COLO829 (cell line): Measurements from ENCODE around the gene PCSK7.

ENCODE experiments used
- DNase-seq: peaks from one replicate; pipeline ENCODE4 v3.0.0; 2012; ENCODE audit warnings: low spot score

Gene PCSK7

DNA sequence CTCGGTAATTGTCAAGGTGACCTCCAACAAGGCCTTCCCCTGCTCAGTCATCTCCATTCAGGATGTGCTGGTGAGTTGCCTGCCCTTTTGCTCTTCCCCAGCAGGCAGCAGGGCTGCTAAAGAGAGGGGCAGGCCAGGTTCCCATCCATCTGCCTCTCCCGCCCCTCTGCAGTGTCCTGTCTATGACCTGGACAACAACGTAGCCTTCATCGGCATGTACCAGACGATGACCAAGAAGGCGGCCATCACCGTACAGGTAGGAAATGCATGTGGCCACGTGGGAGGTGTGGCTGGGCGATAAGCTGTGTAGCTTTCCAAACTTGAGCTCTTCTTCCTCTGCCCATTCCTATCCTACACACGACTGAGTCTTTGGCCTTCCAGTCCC lies 49.3 kb downstream of the PCSK7 start:
- no peak for DNase-seq

DNA sequence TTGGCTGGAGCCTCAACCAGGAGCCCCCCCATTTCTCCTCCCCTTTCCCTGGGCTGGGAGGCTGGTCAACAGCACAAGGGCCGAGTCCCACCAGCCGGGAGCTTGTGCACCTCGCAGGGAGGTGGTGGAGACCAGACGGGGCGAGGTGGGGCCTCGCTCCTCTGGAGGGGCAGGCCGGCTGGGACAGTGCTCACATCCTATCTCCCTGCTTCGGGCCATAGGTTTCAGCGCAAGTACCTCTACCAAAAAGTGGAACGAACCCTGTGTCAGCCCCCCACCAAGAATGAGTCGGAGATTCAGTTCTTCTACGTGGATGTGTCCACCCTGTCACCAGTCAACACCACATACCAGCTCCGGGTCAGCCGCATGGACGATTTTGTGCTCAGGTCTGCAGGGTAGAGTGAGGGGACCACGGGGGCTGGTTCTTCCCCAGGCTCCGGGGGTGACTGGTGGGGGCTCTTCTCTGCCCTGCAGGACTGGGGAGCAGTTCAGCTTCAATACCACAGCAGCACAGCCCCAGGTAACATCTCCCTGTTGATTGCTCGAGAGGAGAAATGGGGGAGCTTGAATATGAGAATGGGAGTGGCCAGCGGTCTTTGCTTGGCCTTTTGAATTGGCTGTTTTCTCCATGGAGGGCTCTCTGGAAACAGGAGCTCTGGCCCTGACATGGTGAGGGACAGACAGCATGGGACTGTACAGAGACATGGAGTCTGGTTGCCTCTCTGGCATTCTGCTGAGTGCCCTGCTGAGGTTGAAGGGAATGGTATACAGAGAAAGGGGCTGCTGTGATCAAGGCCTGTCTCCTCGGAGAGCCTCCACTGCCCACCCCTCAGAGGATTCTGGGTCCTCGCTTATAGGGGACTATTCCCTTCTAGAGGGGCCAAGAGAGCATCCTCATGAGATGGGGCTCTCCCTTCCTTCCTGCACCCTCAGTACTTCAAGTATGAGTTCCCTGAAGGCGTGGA lies 50.0 kb downstream of the PCSK7 start:
- DNase-seq: no peak

DNA sequence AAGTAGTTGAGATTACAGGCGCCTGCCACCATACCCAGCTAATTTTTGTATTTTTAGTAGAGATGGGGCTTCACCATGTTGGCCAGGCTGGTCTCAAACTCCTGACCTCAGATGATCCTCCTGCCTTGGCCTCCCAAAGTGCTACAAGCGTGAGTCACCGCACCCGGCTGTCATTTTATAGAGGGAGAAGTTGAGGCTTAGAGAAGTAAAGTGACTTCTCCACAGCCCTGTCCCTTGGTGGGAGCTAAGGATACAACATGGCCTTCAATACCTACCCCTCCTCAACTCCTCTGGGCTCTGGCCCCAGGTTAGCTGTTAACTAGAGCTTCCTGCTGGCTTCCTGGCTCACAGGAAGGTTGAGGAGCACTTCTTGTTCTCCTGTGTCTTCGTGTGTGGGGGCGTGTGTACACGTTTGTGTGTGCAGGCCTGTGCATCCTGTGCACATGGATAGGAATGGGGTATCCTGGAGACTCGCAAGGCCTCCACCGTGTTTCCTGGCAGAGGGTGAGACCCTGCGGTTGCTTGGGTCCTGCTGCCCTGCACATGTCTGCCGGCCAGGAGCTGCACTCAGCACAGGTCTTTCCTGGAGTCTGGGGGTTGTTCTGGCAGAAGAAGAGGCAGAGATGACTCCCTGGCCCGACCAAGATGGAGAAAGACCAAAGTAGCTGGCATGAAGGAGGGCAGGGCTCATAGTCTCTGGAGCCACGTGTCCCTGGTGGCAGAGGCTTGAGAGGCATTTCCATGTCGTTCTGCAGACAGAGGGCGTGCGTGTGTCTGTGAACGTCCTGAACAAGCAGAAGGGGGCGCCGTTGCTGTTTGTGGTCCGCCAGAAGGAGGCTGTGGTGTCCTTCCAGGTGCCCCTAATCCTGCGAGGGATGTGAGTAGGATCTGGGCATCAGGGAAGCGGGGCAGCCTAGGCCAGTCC lies 51.0 kb downstream of the PCSK7 start:
- no peak for DNase-seq

DNA sequence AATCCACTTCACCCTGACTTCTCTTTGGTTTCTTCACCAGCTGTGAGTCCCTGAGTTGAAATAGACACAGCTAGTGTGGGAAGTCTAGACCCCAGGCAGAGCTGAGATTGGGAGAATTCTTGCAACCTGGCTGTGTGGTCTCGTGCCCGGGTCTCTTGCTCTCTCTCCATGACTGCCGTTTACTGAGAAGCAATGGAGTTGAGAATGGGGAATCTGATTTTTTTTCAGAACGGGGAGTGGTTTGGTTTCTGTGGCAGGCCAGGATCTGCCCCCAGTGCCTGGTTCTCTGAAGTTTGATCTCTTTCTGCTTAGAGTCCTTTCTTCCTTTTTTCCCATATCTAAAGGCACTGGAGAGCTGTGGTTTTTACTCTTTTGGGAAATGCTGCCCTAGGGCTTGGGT lies 51.9 kb downstream of the PCSK7 start:
- no peak for DNase-seq

DNA sequence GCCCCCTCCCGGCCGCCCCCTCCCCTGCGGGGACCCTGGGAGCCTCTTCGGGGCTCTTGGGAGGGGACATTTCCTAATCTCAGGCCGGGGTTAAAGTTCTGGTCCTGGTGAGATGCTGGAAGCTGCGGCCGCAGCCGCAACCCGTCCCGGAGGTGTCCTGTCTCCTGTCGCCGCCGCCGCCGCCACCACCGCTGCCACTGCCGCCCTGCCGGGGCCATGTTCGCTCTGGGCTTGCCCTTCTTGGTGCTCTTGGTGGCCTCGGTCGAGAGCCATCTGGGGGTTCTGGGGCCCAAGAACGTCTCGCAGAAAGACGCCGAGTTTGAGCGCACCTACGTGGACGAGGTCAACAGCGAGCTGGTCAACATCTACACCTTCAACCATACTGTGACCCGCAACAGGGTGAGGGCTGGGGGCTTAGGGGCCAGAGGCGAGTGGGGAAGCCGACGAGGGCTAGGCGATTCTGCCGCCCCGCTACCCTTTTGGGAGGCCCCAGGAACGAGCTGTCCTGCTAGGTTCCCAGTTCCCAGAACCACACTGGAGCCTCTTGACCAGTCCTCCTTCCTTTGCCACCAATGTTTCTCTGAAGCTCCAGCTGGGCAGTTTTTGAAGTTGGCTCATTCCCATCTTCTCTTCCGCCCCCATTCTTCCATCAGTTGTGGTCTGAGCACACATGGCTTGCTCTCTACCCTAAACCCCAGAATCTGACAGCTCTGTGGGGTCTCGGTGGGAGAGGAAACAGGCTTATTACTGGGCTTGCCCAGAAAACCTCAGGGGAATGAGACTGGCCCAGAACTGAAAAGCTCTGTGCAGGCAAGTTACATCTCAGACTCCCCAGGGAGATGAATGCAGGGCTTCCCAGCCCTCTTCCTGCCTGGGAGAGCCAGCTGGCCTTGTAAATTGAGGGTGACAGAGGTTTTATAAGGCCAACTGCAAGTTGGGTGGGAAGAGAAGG lies 52.5 kb downstream of the PCSK7 start:
- DNase-seq: peak; percentile 34

DNA sequence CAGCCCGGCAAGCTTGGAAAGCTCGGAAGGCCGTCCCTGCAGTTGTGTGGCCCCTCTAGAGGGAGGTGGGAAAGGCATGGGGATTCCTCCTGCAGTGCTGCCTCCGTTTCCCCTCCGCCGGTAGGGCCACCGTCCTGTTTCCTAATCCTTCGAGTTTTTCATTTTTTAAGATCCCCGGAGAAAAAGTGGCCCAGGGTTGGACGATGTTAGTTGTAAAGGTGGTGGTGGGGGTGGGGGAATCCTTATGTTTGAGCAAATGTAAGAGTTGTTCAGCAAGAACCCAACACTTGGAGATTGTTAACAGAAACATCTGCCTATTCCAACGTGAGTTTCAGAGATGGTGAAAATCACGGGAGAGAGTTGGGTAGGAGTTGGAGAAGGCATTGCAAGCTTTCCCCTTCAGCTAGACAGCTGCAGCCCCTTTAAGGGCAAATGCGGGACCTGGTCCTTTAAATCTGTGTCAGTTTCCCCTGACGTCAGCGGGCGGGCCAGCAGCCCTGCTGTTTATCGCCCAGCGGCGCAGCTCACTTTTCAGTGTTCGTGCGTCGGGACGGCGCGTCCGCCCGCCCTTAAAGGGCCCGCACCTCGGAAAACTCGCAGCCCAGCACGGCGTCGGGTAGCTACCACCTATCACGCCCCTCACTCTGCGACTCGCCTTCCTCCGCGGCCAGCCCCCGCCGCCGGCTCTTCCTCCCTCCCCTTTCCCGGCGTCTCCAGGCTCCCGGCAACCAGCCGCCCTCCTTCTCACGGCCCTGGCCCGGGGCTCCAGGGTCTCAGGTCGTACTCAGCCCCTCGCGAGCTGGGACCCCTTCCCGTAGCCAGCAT lies 53.5 kb downstream of the PCSK7 start, which contains the start of gene SIDT2:
Gene SIDT2, plus strand, starts transcription at position 534 of the 825 bp plus-strand sequence. CDS start 521 bp downstream, outside the sequence.
- DNase-seq: peak; percentile 82

DNA sequence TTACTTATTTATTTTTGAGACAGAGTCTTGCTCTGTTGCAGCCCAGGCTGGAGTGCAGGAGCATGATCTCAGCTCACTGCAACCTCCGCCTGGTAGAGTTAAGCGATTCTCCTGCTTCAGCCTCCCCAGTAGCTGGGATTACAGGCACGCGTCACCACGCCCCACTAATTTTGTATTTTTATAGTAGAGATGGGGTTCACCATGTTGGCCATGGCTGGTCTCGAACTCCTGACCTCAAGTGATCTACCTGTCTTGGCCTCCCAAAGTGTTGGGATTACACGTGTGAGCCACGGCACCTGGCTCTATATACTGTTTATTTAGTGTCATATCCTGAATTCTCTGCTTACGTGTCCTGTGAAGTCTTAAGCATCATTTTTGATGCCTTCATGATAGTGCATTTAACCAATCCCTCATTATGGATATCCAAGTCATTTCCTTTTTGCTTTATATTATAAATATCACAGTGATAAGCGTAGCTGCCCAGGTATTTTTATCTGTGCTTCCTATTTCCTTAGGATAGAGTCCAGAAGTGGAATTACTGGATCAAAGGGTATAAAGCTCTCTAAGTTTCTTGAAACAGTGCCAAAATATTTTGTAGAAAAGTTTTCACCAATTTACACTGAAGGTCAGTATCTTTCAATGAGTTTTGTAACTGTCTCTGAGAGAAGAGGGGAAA lies 54.2 kb downstream of the PCSK7 start:
- no peak for DNase-seq

DNA sequence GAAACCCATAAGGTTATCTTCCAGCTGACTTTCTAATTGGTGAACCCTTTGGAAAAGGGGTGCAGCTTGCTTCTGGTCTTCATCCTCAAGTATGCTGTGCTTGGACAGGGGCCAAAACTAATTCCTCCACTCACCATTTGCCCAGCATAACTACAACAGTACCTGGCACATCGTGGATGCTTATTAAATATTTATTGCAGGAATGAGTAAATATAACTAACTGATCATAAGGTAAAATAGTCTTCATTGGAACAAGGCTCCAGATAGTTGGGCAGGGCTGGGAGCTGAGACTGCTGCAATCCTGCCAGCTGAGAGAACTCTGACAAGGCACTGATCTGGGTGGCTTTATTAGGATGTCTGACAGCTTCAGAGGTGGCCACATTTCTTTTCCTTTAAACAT lies 55.7 kb downstream of the PCSK7 start:
- no peak for DNase-seq

DNA sequence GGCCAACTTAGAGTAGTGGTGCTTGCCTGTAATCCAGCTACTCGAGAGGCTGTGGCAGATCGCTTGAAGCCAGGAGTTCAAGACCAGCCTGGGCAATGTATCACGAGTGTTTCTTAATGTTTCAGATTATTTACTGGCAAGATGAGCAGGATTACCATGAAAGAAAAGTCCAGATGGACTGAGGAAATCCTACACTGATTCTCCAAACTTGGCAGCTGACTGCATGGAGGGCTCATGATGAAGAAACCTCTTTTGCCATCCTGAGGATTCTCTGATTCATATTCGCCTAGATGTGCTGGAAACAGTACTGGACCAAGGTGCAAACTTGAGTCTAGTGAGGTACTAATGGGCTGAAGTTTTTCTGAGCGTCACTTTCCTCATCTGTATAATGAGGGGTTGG lies 56.1 kb downstream of the PCSK7 start:
- no peak for DNase-seq

DNA sequence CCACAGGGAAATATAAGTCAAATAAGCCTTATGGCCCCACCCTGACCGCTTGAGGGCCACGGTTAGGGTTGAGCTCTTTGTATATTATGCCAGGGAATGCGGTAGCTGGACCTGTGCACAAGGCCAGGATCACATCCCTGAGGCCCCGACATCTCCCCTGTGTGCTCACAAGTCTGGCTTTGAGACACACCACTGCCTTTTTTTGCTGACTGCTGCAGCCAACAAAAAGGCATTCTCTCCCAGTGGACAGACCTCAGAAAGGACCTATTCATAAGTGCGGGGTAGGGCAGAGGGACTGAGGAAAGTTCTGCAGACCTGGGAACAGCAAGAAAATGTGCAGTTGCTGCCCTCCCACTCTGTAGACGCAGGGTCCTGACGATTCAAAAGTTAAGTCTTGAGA lies 56.8 kb downstream of the PCSK7 start:
- DNase-seq: peak; percentile 91

DNA sequence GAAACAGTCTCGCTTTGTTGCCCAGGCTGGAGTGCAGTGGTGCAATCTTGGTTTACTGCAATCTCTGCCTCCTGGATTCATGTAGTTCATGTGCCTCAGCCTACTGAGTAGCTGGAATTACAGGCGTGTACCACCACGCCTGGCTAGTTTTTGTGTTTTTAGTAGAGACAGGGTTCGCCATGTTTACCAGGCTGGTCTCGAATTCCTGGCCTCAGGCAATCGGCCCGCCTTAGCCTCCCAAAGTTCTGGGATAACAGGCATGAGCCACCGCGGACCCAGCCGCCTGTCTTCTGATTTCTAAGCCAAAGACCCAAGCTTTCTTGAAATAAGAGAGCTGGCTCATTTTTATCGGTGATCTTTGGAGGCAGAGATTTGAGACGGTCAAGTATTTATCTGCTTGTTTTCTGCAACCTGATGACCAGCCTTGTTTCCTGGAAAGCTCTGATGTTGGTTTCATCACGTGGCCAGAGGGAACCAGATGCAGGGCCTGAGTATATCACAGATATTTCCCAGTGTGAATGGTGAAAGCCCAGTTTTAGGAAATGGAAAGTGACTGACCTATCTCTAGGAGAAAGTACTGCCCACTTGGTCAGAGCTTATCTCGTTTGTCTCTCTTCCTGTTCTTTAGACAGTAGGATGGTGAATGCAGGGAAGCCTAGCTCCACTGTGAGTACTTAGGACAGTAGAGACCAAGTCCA lies 59.0 kb downstream of the PCSK7 start:
- no peak for DNase-seq

DNA sequence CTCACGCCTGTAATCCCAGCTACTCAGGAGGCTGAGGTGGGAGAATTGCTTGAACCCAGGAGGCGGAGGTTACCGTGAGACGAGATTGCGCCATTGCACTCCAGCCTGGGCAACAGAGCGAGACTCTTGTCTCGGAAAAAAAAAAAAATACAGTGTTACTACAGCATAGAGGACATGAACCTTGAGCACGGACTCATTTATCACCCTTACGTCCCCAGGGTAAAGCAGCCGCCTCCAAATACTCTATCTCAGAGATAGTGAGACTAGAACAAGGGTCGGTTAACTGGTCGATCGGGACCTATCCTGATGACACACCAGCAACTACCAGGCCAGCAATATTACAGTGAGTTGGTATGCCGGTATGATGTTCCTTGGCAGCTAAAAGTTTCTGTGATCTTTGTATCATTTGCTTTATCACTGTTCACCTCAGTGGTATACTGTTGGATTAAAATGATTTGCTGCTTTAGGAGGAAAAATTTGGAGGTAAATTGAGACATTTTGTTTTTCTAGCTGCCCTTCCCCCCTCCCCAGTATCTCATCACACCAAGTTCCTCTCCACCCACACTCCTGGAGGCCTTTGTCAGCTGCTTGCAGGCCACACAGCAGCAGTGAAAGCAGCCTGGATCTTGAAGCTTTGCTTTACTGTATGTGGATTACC lies 60.3 kb downstream of the PCSK7 start:
- DNase-seq: no peak

DNA sequence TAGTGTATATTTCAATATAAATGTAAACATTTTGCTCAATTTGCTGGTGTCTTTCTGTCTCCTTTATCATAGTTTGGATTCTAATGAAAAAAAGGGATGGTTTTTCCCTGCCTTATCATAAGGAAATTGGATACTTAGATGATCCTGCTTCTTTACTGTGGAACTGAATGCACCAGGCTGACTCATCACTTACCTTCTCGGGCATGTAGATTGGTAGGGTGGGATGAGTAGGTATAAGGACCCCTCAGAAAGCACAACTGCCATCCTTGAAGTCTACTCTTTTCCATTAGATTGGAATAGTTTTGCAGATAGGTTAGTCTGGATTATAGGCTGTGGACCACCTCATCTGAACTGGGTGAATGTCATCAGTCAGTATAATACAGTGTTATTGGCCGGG lies 60.9 kb downstream of the PCSK7 start:
- DNase-seq: no peak

DNA sequence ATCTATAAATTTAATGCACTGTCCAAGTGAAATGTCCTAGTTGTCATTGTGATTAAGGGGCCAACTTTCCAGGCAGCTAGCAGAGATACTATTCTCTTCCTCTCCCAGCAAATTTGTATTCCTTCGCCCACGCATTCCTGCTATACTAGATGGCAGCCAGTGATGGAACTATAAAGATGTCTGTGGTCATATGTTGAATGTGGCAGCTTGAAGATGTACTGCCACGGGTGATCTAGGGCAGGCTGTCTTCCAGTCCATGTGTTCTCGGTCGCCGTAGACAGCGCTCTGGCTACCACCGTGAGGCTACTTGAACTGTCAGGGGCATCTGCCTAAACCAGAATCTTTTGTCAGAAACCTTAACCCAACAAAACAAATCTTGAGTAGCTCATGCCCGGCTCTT lies 61.7 kb downstream of the PCSK7 start:
- no peak for DNase-seq

DNA sequence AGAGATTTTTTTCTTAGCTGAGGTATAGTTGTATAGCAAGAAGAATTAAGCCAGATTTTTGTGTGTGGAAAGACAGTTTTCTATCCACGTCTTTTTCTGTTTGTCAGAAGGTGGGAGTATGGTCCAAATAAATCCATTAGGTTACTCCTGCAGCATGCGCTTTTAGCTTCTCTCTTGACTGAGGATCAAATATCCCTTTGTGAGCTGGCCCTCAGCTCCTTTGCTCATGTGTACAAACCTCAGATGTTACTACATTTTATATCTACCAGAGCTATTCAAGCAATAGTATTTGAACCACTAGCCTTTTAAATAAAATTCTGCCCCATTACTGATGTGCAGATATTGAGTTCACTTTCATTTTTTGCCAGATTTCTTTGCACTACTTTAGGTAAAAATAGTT lies 62.1 kb downstream of the PCSK7 start:
- DNase-seq: no peak

DNA sequence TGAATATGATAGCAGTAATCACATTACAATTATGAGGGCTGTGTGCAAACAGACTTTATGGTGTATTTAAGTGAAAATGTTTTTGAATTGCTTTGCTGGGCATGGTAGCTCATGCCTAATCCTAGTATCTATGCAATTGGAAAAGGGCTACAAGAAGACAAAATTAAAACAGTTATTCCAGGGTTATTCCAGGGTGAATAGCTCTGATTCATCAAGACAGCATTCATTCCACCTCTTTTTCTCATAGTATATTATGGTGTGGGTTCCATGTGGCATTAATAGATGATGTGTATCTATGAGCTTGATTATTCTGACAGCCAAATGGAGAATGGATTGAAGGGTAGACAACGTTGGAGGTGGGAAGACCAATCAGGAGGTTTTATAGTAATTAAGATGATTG lies 65.4 kb downstream of the PCSK7 start:
- DNase-seq: no peak

DNA sequence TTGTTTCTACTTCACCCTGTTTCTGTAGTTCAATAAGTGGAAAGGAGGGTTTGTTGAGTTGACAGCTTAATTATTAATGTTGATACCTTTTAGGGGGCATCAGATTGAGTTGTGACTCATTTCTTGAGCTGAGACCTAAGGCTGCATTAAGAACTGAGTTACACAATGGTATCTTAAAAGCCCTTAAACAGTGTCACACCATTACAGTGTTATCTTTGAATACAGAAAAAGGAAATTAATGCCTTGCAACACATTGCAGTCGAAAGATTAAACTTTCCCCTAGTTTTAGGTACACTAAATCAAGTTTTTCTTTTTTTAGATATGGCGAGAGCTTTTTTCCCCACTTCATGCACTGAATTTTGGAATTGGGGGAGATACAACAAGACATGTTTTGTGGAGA lies 71.0 kb downstream of the PCSK7 start:
- DNase-seq: no peak

DNA sequence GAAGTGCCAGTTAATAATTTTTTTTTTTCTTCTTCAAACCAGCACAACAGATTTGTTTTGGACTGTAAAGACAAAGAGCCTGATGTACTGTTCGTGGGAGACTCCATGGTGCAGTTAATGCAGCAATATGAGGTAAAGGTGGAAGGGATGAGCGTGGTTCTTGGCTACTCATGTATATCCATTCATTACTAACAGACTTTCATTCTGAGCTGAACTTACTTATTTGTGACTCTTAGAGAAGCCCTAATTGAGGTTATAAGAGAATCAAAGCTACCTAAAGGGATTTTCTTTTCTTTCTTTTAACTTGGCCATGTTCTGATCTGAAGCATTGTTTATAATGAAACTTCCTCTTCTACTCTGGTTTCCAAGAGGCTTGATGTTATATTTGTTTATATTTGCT lies 72.0 kb downstream of the PCSK7 start:
- no peak for DNase-seq

DNA sequence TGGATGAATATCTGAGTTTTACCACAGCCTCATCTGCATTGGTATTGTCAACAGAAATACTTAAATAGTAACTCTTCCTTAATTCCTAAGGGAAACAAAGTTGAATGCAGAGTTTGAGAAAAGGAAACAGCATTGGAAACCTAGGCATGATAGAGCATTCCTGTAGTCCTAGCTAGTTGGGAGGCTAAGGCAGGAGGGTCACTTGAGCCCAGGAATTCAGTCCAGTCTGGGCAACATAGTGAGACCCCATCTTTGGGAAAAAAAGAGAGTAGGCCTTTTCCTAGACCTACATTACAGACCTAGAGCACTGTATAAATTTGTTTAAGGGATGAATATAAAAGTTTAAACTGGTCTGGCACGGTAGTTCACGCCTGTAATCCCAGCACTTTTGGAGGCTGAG lies 74.4 kb downstream of the PCSK7 start:
- no peak for DNase-seq
